K562 (cell line): Measurements from ENCODE around the gene SAMD4A. TPM values are rescaled to one million over a fixed set of nuclear protein-coding genes. Genes with fewer than 3 reads are reported as not detected.

Experiments
- ATAC-seq: fragments of 200-7000 bp; cut with Tn5 transposase; 3 replicates; pipeline ENCODE4 v1.9.1; 2020; ENCODE audit warnings: moderate library complexity
- BruUV-seq: library from RNA; stranded (reverse); fragments of 400-500 nt; replicated peaks from 2 replicates; lab custom pipeline; 2021; lab: Mats Ljungman, UMichigan
- CTCF ChIA-PET: fragments of 300-600 bp; formaldehyde crosslinking; extraction: SDS; loops from one replicate; lab custom pipeline; 2021; ENCODE audit warnings: low intra/inter-chr PET ratio; lab: Yijun Ruan, JAX
- POLR2A ChIA-PET: fragments of 300-600, 350-650 bp; sonication (Branson Sonifier 250); formaldehyde crosslinking; extraction: SDS; loops from one replicate; lab custom pipeline; 2021; ENCODE audit warnings: antibody characterized with exemption, inconsistent platforms; lab: Yijun Ruan, JAX
- DNase-seq, 4 experiments: peaks; one replicate each; pipeline versions ENCODE4 v3.0.0 to v3.0.0-alpha.2; 2011 to 2018; ENCODE audit warnings: low spot score in 3 of 4, mixed read lengths in 3 of 4; ENCODE audit errors: extremely low read depth in 1 of 4
- FAIRE-seq: peaks from 2 replicates; lab custom pipeline; 2011; peaks lifted over from hg19 to GRCh38; lab: Jason Lieb, UNC
- H2AFZ ChIP-seq: 2 replicates; pipeline ENCODE4 v1.6.0; 2011; ENCODE audit warnings: low read depth, low read length, control low read depth, inconsistent platforms
- H3K27ac ChIP-seq: fragments of 200-600 bp; 3 replicates; pipeline ENCODE4 v1.8.0; 2011; ENCODE audit warnings: low read depth, mild to moderate bottlenecking, control low read depth, inconsistent platforms, low read length, moderate library complexity, mixed read lengths; ENCODE audit errors: extremely low read depth
- H3K27me3 ChIP-seq, 2 experiments: fragments of 300-600 bp in 1 of 2; 2 replicates in 1 of 2; 3 replicates in 1 of 2; pipeline versions ENCODE4 v1.6.0 to v1.8.0; 2011; ENCODE audit warnings: inconsistent platforms in 2 of 2, low read length in 2 of 2, mild to moderate bottlenecking in 1 of 2, mixed read lengths in 1 of 2, moderate library complexity in 1 of 2; ENCODE audit not compliant: control insufficient read depth in 2 of 2, insufficient read depth in 2 of 2
- H3K36me3 ChIP-seq: fragments of 300-600 bp; 3 replicates; pipeline ENCODE4 v1.8.0; 2011; ENCODE audit warnings: mild to moderate bottlenecking, low read length, inconsistent platforms; ENCODE audit not compliant: control insufficient read depth, insufficient read depth
- H3K4me1 ChIP-seq, 2 experiments: fragments of 200-600 bp in 1 of 2; replicated peaks in 1 of 2; 2 replicates in 1 of 2; 3 replicates in 1 of 2; pipeline versions ENCODE4 v1.5.1 to v1.8.0; 2011; ENCODE audit warnings: inconsistent platforms in 2 of 2, low read length in 2 of 2, mild to moderate bottlenecking in 1 of 2, mixed read lengths in 1 of 2, moderate library complexity in 1 of 2; ENCODE audit not compliant: control insufficient read depth in 2 of 2, insufficient read depth in 2 of 2
- H3K4me2 ChIP-seq: 2 replicates; pipeline ENCODE4 v1.6.1; 2011; ENCODE audit warnings: low read length, control low read depth, inconsistent platforms, mixed read lengths; ENCODE audit not compliant: insufficient read depth
- H3K4me3 ChIP-seq: fragments of 200-600 bp; sonication (generic), shearing (Covaris generic); 2 replicates; pipeline ENCODE4 v1.5.1; 2016; ENCODE audit warnings: control low read depth, inconsistent platforms
- H3K79me2 ChIP-seq: fragments of 200-600 bp; 3 replicates; pipeline ENCODE4 v1.8.0; 2011; ENCODE audit warnings: low read length, inconsistent platforms; ENCODE audit not compliant: control insufficient read depth, insufficient read depth
- H3K9ac ChIP-seq, 2 experiments: 2 replicates each; pipeline versions ENCODE4 v1.6.0 to v1.6.1; 2011; ENCODE audit warnings: low read depth in 2 of 2, low read length in 2 of 2, control low read depth in 1 of 2, inconsistent platforms in 1 of 2, mild to moderate bottlenecking in 1 of 2, mixed read lengths in 1 of 2; ENCODE audit not compliant: insufficient read depth in 1 of 2
- H3K9me1 ChIP-seq: one replicate; pipeline ENCODE4 v1.6.0; 2011; ENCODE audit warnings: inconsistent platforms, mild to moderate bottlenecking, low read length, moderate library complexity; ENCODE audit not compliant: control insufficient read depth, insufficient read depth
- H3K9me3 ChIP-seq: replicated peaks from 2 replicates; pipeline ENCODE4 v1.5.1; 2011; ENCODE audit warnings: low read depth, low read length, inconsistent platforms; ENCODE audit not compliant: control insufficient read depth, insufficient read depth
- H4K20me1 ChIP-seq: replicated peaks from 2 replicates; pipeline ENCODE4 v1.6.1; 2011; ENCODE audit warnings: low read length, inconsistent platforms, mixed read lengths; ENCODE audit not compliant: control insufficient read depth, insufficient read depth
- ARNT ChIP-seq, 2 experiments: fragments of 450-650 bp; IDR thresholded peaks; 2 replicates each; pipeline ENCODE4 v1.6.1; 2016; ENCODE audit warnings: mild to moderate bottlenecking in 1 of 2
- ATF1 ChIP-seq, 2 experiments: fragments of 450-650 bp in 1 of 2; IDR thresholded peaks; 2 replicates each; pipeline ENCODE4 v1.6.1; 2016; ENCODE audit warnings: missing compliant biosample characterization in 1 of 2, missing genetic modification characterization in 1 of 2
- ATF3 ChIP-seq, 2 experiments: fragments of 450-650 bp in 1 of 2; sonication (generic) in 1 of 2; formaldehyde crosslinking in 1 of 2; IDR thresholded peaks in 1 of 2; conservative IDR thresholded peaks in 1 of 2; 2 replicates each; pipeline versions ENCODE4 v1.6.1 to v1.8.1; 2016 to 2023; ENCODE audit warnings: mild to moderate bottlenecking in 2 of 2, moderate library complexity in 2 of 2, inconsistent platforms in 1 of 2, missing genetic modification reagents in 1 of 2
- ESRRB ChIP-seq: fragments of 250-450 bp; sonication (Bioruptor Pico); IDR thresholded peaks from 2 replicates; pipeline ENCODE4 v1.5.0; 2020; ENCODE audit warnings: mild to moderate bottlenecking, moderate library complexity, borderline replicate concordance
- GTF2F1 ChIP-seq: IDR thresholded peaks from 2 replicates; pipeline ENCODE4 v1.6.1; 2011; ENCODE audit warnings: low read depth, low read length, improper control_type of control experiment
- HCFC1 ChIP-seq: IDR thresholded peaks from 2 replicates; pipeline ENCODE4 v1.6.1; 2012; ENCODE audit warnings: low read depth, low read length, improper control_type of control experiment
- MYNN ChIP-seq, 2 experiments: sonication (generic); formaldehyde crosslinking in 1 of 2; IDR thresholded peaks; 2 replicates each; pipeline versions ENCODE4 v1.5.0 to v1.6.1; 2016 to 2020; ENCODE audit warnings: antibody characterized with exemption in 1 of 2, missing genetic modification reagents in 1 of 2
- NFE2 ChIP-seq: IDR thresholded peaks from 2 replicates; pipeline ENCODE4 v1.6.1; 2014; ENCODE audit warnings: antibody characterized with exemption, low read depth
- NONO ChIP-seq, 2 experiments: fragments of 200-400 bp in 1 of 2; fragments of 450-650 bp in 1 of 2; formaldehyde crosslinking in 1 of 2; IDR thresholded peaks; 2 replicates each; pipeline ENCODE4 v1.6.1; 2017; ENCODE audit warnings: low read depth in 2 of 2, mild to moderate bottlenecking in 2 of 2, moderate library complexity in 2 of 2, low read length in 1 of 2
- POLR3A ChIP-seq: IDR thresholded peaks from 2 replicates; pipeline ENCODE4 v1.6.1; 2011; ENCODE audit warnings: borderline replicate concordance, mild to moderate bottlenecking, moderate library complexity; ENCODE audit not compliant: insufficient read length, insufficient read depth; ENCODE audit errors: extremely low read depth
- XRCC4 ChIP-seq: IDR thresholded peaks from one replicate; pipeline ENCODE4 v1.6.1; 2011; ENCODE audit not compliant: insufficient read depth, insufficient read length; ENCODE audit errors: extremely low read depth
- ZBTB7A ChIP-seq: IDR thresholded peaks from 2 replicates; pipeline ENCODE4 v1.6.1; 2011; ENCODE audit warnings: low read depth, mild to moderate bottlenecking, low read length, moderate library complexity, borderline replicate concordance; ENCODE audit not compliant: control insufficient read depth
- ZFX ChIP-seq: sonication (generic); formaldehyde crosslinking; IDR thresholded peaks from 2 replicates; pipeline ENCODE4 v1.8.0; 2022; ENCODE audit warnings: mild to moderate bottlenecking, missing genetic modification reagents, moderate library complexity
- ZNF707 ChIP-seq: fragments of 250-450 bp; sonication (Bioruptor Pico); conservative IDR thresholded peaks from 2 replicates; pipeline ENCODE4 v1.8.0; 2022; ENCODE audit warnings: inconsistent platforms, mild to moderate bottlenecking, moderate library complexity
- WGBS: fragments of 100-300 bp; shearing (Covaris generic); methylation state at CpG from one replicate; pipeline ENCODE4 v1.1.6; 2016; ENCODE audit warnings: low coverage, mixed read lengths; ENCODE audit not compliant: insufficient coverage; ENCODE audit errors: missing lambda C conversion rate; 5-methylcytosine and 5-hydroxymethylcytosine counted together
- in situ Hi-C: fragments of 300-500 bp; cut with MboI; formaldehyde crosslinking; loops from 4 replicates; pipeline ENCODE4 v1.15.0; 2018; ENCODE audit warnings: inconsistent platforms, mixed read lengths
- intact Hi-C: fragments of 100-400 bp; cut with micrococcal nuclease; formaldehyde crosslinking; loops from 2 replicates; pipeline ENCODE4 v1.14.2; 2022
- polyA plus RNA-seq, 8 experiments: library from polyadenylated mRNA; depleted of rRNA in 4 of 8; stranded (reverse) in 5 of 8; unstranded in 3 of 8; fragments of >200 nt; fragmentation: Nextera tagmentation in 2 of 8; fragmentation: Illumina TruSeq in 1 of 8; extraction: Ambion mirVana in 2 of 8; extraction: Trizol in 1 of 8; gene quantifications; 2 replicates each; pipeline versions ENCODE4 v1.2.1 to v1.2.3, GENCODE V29; 2011 to 2014; ENCODE audit warnings: inconsistent platforms in 1 of 8, missing spikeins in 1 of 8
- total RNA-seq, 7 experiments: library from RNA; depleted of rRNA in 6 of 7; stranded (reverse); fragments of >200 nt in 6 of 7; fragmentation: Illumina TruSeq in 2 of 7; extraction: Trizol in 2 of 7; gene quantifications; 2 replicates each; pipeline versions ENCODE4 v1.2.1 to v1.2.3, GENCODE V29; 2011 to 2021; ENCODE audit warnings: low replicate concordance in 1 of 7

The SAMD4A gene
- total and polyA plus RNA-seq, 9 of the 15 experiments (the other 6 are each of a cell fraction or from before 2014, with no cell fraction given) = 0.66 to 6.8 (median 3.3) TPM

- Histone ChIP-seq H3K36me3 (peaks cover 38% of the 10 kb centered on the region; the same call in 2 of the 3 replicates), H3K9me3 (no peaks in the 10 kb centered on the region), H3K9me1 (no peaks in the 10 kb centered on the region), H2AFZ (0 out of 2 replicates have a peak overlapping the region, but pooled peaks have one; percentile 9), H3K27ac (peak overlapping the region; percentile 66), H4K20me1 (no peaks in the 10 kb centered on the region), H3K4me3 (no peak overlapping the region), H3K27me3 (no peaks in the 10 kb centered on the region), H3K9ac (peak overlapping the region in 1 of 2 experiments; percentile 20; a peak in 1 of 4 replicates), H3K4me2 (peak overlapping the region; percentile 18; the same call in 1 of the 2 replicates), H3K4me1 (peaks cover 16 to 37% of the 10 kb centered on the region in 2 experiments), H3K79me2 (peaks cover 9% of the 10 kb centered on the region; the same call in 2 of the 3 replicates)
- no peak for DNase-seq
- POLR2A ChIA-PET = interaction anchor here (0.6 kb wide), 2 partner anchors 9 to 232 kb away, joined by 3 read pairs; no protein-coding TSS in a partner anchor
- ATAC-seq = peak; percentile 21; the same call in 2 of the 3 replicates
- intact Hi-C loops (no loop called here), in situ Hi-C loops (no loop called here)
- 75% methylated on average over 6 of the region's 6 CpGs for WGBS
- TF ChIP-seq ZBTB7A (no peak), POLR3A (no peak)
- CTCF ChIA-PET = no interaction called here
- BruUV-seq = no TSS peak
- FAIRE-seq = no peak
These were observed 194.9 kb downstream of the SAMD4A start for GRCh38 chr14:54761835-54762234.

DNA sequence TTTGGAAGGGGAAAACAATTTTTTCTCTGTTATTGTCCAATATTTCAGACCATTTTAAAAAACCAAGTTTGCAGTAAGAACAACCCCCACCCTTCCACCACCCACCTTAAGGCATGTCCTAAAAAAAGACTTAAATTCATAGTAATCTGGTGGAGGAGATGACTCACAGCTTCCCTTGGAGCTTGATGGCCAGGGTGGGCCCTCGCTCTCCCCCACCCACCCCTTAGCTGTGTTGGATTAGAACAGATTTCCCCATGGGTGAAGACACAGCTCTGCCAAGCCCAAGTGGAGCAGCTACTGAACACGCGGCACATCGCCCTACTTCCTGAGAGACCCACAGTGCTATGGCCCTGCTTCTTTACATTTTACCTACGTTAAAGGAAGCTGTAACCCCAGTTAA lies 195.4 kb downstream of the SAMD4A start:
- H3K79me2 ChIP-seq = peaks cover 5% of the 10 kb centered on the region; the same call in 2 of the 3 replicates
- H3K4me1 ChIP-seq = peaks cover 16 to 33% of the 10 kb centered on the region in 2 experiments
- in situ Hi-C loops = no loop called here
- DNase-seq (peak; percentile 18 to 66 (median 36)), ATAC-seq (peak; percentile 50), FAIRE-seq (peak; percentile 57)
- no peaks in the 10 kb centered on the region for H4K20me1 ChIP-seq
- H2AFZ ChIP-seq = peak overlapping the region; percentile 51; the same call in 1 of the 2 replicates
- CTCF ChIA-PET = no interaction called here
- no peaks in the 10 kb centered on the region for H3K27me3 ChIP-seq
- no TSS peak for BruUV-seq
- H3K36me3 ChIP-seq = peaks cover 41% of the 10 kb centered on the region; the same call in 2 of the 3 replicates
- 48% methylated on average over 4 of the region's 5 CpGs for WGBS
- H3K9me1 ChIP-seq = no peaks in the 10 kb centered on the region
- peak overlapping the region in 1 of 2 experiments; percentile 20; a peak in 1 of 4 replicates for H3K9ac ChIP-seq
- intact Hi-C loops = no loop called here
- H3K4me3 ChIP-seq = no peak overlapping the region
- H3K27ac ChIP-seq = peak overlapping the region; percentile 66
- peak overlapping the region; percentile 18; the same call in 1 of the 2 replicates for H3K4me2 ChIP-seq
- H3K9me3 ChIP-seq = no peaks in the 10 kb centered on the region
- POLR2A ChIA-PET = interaction anchor here (0.6 kb wide), 4 partner anchors 9 to 1660 kb away, joined by 3 read pairs; no protein-coding TSS in a partner anchor
- TF ChIP-seq GTF2F1 (no peak), MYNN (IDR thresholded peaks at IDR 0.05) (no peak), MYNN (CRISPR knock-in tag; IDR thresholded peaks at IDR 0.05) (no peak), ATF1 (CRISPR knock-in tag; IDR thresholded peaks at IDR 0.05) (no peak), ATF1 (tag; IDR thresholded peaks at IDR 0.05) (no peak), ZNF707 (no peak), NFE2 (no peak), NONO (IDR thresholded peaks at IDR 0.05; ENCODE audit: low read depth in 2 of 2, low read length in 1 of 2) (no peak), ESRRB (CRISPR knock-in tag) (no peak), ZFX (no peak), XRCC4 (no peak), HCFC1 (no peak), ATF3 (IDR thresholded peaks at IDR 0.05) (peak; percentile 45; the same call in 1 of the 2 replicates), ATF3 (CRISPR knock-in tag; conservative IDR thresholded peaks at IDR 0.05) (no peak), ARNT (IDR thresholded peaks at IDR 0.05) (no peak)
